IPS-18a (cell line): Measurements from ENCODE around the gene CDCA8.
"Not testable (repeated sequence)": the region's sequence is repeated elsewhere in the genome, so short reads cannot be mapped to it uniquely, and the experiment has no call there.

Experiments
- H3K27ac ChIP-seq: one replicate; pipeline ENCODE4 v1.5.1; 2013; ENCODE audit warnings: low read length
- H3K27me3 ChIP-seq: one replicate; pipeline ENCODE4 v1.6.1; 2013; ENCODE audit warnings: mild to moderate bottlenecking, low read length; ENCODE audit not compliant: control insufficient read depth, insufficient read depth
- H3K36me3 ChIP-seq: one replicate; pipeline ENCODE4 v1.6.1; 2013; ENCODE audit warnings: low read depth, low read length; ENCODE audit not compliant: control insufficient read depth
- H3K4me1 ChIP-seq: one replicate; pipeline ENCODE4 v1.6.1; 2013; ENCODE audit warnings: low read depth, low read length; ENCODE audit not compliant: control insufficient read depth
- H3K4me3 ChIP-seq: one replicate; pipeline ENCODE4 v1.5.1; 2013; ENCODE audit warnings: low read length
- H3K9ac ChIP-seq: one replicate; pipeline ENCODE4 v1.6.1; 2013; ENCODE audit warnings: mild to moderate bottlenecking, low read length, moderate library complexity
- H3K9me3 ChIP-seq: one replicate; pipeline ENCODE4 v1.6.1; 2013; ENCODE audit warnings: low read depth, low read length; ENCODE audit not compliant: control insufficient read depth

Gene CDCA8

GRCh38 chr1:37676281-37677142 lies 15.8 kb upstream of the CDCA8 start:
- no peak overlapping the region for H3K9ac ChIP-seq

DNA sequence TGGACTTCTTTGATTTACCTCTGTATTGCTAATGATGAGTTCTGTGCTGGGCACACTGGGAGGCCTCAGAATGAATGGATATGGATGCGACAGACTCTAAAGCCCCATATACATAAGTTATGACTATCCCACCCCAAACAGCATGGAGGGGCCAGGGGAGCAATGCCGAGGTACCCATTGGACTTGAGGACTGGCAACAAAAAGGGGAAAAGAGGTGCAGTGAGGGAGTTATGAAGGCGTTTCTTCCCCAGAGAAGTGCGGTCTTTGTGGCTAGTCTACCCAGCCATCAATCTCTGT lies 15.2 kb upstream of the CDCA8 start:
- peaks cover 6% of the 10 kb centered on the region for H3K4me1 ChIP-seq
- no peaks in the 10 kb centered on the region for H3K27me3 ChIP-seq
- no peaks in the 10 kb centered on the region for H3K9me3 ChIP-seq
- H3K4me3 ChIP-seq = no peak overlapping the region
- no peak overlapping the region for H3K27ac ChIP-seq
- H3K9ac ChIP-seq = no peak overlapping the region
- H3K36me3 ChIP-seq = peaks cover 4% of the 10 kb centered on the region

More at GRCh38 chr1:37676281-37677142, 15.8 kb upstream of the CDCA8 start:
- no peaks in the 10 kb centered on the region for H3K27me3 ChIP-seq
- no peak overlapping the region for H3K27ac ChIP-seq
- H3K36me3 ChIP-seq = no peaks in the 10 kb centered on the region
- peaks cover 6% of the 10 kb centered on the region for H3K4me1 ChIP-seq
- H3K4me3 ChIP-seq = no peak overlapping the region
- no peaks in the 10 kb centered on the region for H3K9me3 ChIP-seq

DNA sequence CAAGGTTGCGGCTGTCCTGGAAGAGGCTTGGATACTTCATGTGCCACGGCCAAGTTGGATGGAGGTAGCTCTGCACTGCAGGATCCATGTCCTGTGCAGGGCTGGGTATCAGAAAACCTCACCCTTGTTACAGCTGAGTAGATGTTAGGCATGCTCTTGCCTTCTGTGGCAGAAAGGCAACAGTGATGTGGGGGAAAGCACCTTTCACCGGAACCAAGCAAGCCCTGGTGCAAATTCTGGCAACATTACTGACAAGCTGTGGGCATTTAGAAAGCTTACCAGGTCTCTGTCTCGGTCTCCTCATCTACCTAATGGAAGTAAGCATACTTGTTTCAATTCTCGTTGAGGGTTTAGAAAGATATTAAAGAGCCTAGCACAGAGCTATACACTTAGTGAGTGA lies 14.5 kb upstream of the CDCA8 start:
- H3K27me3 ChIP-seq = no peaks in the 10 kb centered on the region
- peaks cover 10% of the 10 kb centered on the region for H3K36me3 ChIP-seq
- H3K9ac ChIP-seq = no peak overlapping the region
- no peak overlapping the region for H3K4me3 ChIP-seq
- no peak overlapping the region for H3K27ac ChIP-seq
- H3K4me1 ChIP-seq = peaks cover 6% of the 10 kb centered on the region
- no peaks in the 10 kb centered on the region for H3K9me3 ChIP-seq

- H3K36me3 ChIP-seq = peaks cover 30% of the 10 kb centered on the region
- H3K9me3 ChIP-seq = no peaks in the 10 kb centered on the region
- H3K4me1 ChIP-seq = peaks cover 6% of the 10 kb centered on the region
- H3K9ac ChIP-seq = no peak overlapping the region
- H3K27ac ChIP-seq = no peak overlapping the region
- H3K4me3 ChIP-seq = no peak overlapping the region
- no peaks in the 10 kb centered on the region for H3K27me3 ChIP-seq
Observed at GRCh38 chr1:37680933-37681332, 11.4 kb upstream of the CDCA8 start.

DNA sequence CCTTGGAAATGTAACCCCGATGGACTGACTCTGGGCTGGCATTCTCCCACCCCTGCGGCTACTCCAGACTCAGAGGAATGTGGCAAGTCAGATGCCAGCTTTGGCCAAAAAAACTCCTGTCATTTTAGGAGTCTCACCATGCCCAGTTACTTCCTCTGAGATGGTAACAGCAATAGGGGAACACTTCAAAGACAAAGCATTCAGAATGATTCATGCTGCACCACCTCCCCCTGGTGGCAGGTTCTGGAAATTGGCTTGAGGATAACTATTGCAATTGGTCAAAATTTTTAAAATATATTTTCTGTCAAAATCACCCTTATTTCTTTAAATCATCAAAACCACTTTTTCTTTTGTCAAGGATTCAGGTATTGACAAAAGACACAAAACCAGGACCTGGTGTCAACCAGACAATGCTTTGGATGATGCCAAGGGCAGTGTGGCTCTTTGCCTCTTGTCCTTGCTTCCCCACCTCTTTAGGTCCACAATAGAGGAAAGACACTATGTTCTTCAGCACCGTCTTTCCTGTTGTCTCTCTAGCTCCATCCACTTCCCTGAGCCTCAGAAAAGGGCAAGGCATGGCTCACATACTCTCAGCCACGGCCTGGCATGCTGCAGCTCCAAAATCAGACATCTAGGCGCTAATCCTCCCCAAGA lies 9.9 kb upstream of the CDCA8 start:
- H3K27ac ChIP-seq = no peak overlapping the region

GRCh38 chr1:37684182-37684581 lies 8.1 kb upstream of the CDCA8 start:
- not testable (repeated sequence) for H3K9ac ChIP-seq, H3K9me3 ChIP-seq, H3K27ac ChIP-seq, H3K27me3 ChIP-seq, H3K4me1 ChIP-seq, H3K4me3 ChIP-seq
- H3K36me3 ChIP-seq = peaks cover 44% of the 10 kb centered on the region

More for the DNA sequence above, 9.9 kb upstream of the CDCA8 start:
- no peak overlapping the region for H3K9ac ChIP-seq
- no peaks in the 10 kb centered on the region for H3K4me1 ChIP-seq
- no peaks in the 10 kb centered on the region for H3K9me3 ChIP-seq
- H3K4me3 ChIP-seq = no peak overlapping the region
- H3K36me3 ChIP-seq = peaks cover 39% of the 10 kb centered on the region
- H3K27me3 ChIP-seq = no peaks in the 10 kb centered on the region

GRCh38 chr1:37685722-37686121 lies 6.6 kb upstream of the CDCA8 start:
- Histone ChIP-seq H3K27me3 (no peaks in the 10 kb centered on the region), H3K4me1 (peaks cover 1% of the 10 kb centered on the region), H3K9me3 (no peaks in the 10 kb centered on the region), H3K9ac (no peak overlapping the region), H3K36me3 (peaks cover 45% of the 10 kb centered on the region), H3K4me3 (no peak overlapping the region), H3K27ac (no peak overlapping the region)

GRCh38 chr1:37687764-37688163 lies 4.6 kb upstream of the CDCA8 start:
- not testable (repeated sequence) for H3K9ac ChIP-seq, H3K27ac ChIP-seq, H3K4me1 ChIP-seq, H3K9me3 ChIP-seq, H3K27me3 ChIP-seq, H3K4me3 ChIP-seq
- H3K36me3 ChIP-seq = peaks cover 35% of the 10 kb centered on the region

DNA sequence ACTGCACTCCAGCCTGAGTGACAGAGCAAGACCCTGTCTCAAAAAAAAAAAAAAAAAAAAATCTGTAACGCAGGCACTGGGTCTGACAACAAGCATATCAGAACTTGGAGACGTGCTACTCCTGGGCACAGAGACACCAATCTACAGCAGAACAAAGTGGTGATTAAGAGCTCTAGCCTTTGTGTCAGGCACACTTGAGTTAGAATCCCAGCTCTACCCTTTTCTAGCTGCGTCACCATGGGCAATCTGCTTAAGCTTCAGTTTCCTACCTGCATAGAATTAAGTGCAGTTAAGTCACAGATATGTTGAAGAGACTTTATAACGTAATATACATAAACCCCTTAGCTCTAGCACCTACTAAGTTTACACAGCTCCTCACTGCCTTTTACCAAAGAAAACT lies 3.4 kb upstream of the CDCA8 start:
- Histone ChIP-seq H3K4me1 (peaks cover 8% of the 10 kb centered on the region), H3K36me3 (peaks cover 24% of the 10 kb centered on the region), H3K9ac (peak overlapping the region; percentile 61), H3K9me3 (no peaks in the 10 kb centered on the region), H3K27me3 (no peaks in the 10 kb centered on the region), H3K4me3 (peak overlapping the region; percentile 75), H3K27ac (no peak overlapping the region)

GRCh38 chr1:37691497-37692077 lies 729 bp upstream of the CDCA8 start:
- no peak overlapping the region for H3K27ac ChIP-seq
- peak overlapping the region; percentile 66 for H3K9ac ChIP-seq
- H3K4me1 ChIP-seq = peaks cover 8% of the 10 kb centered on the region
- H3K4me3 ChIP-seq = peak overlapping the region; percentile 75
- H3K27me3 ChIP-seq = no peaks in the 10 kb centered on the region
- H3K36me3 ChIP-seq = peaks cover 29% of the 10 kb centered on the region
- no peaks in the 10 kb centered on the region for H3K9me3 ChIP-seq

- H3K27ac ChIP-seq = peak overlapping the region; percentile 41
- peaks cover 38% of the 10 kb centered on the region for H3K36me3 ChIP-seq
- H3K4me3 ChIP-seq = peak overlapping the region; percentile 75
- peaks cover 8% of the 10 kb centered on the region for H3K4me1 ChIP-seq
- H3K9ac ChIP-seq = peak overlapping the region; percentile 91
- H3K9me3 ChIP-seq = no peaks in the 10 kb centered on the region
- no peaks in the 10 kb centered on the region for H3K27me3 ChIP-seq
Observed at GRCh38 chr1:37692834-37693175, 489 bp downstream of the CDCA8 start.

DNA sequence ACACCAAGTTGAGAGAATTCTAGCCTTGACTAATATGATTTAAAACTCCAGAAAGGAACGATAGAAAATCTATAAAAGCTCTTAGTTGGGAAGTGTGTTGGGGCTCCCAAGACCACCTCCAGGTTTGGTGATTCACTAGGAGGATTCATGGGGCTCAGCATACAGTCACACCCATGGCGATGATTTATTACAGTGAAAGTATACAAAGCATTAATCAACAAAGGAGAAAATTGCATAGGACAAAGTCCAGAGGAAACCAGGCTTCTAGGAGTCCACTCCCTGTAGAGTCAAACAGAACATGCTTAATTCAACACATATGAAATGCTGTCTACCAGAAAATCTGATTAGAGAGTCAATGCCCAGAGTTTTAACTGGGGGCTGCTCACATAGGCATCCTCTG lies 4.8 kb downstream of the CDCA8 start:
- H3K36me3 ChIP-seq = peaks cover 71% of the 10 kb centered on the region

More for the DNA sequence above, 4.8 kb downstream of the CDCA8 start:
- H3K9ac ChIP-seq = no peak overlapping the region
- no peaks in the 10 kb centered on the region for H3K4me1 ChIP-seq
- no peaks in the 10 kb centered on the region for H3K9me3 ChIP-seq
- H3K27ac ChIP-seq = no peak overlapping the region
- H3K27me3 ChIP-seq = no peaks in the 10 kb centered on the region
- H3K4me3 ChIP-seq = no peak overlapping the region
